KG1 (cell line): ENCODE results near the gene FIS1.
"Not testable (repeated sequence)": the region's sequence is repeated elsewhere in the genome, so short reads cannot be mapped to it uniquely, and the experiment has no call there.

Source experiments
- DNase-seq: peaks from one replicate; lab custom pipeline; 2025; lab: John Stamatoyannopoulos, UW

The FIS1 gene

GRCh38 chr7:101255796-101256195 lies 10.9 kb upstream of the FIS1 start:
- no peak for DNase-seq

- DNase-seq = not testable (repeated sequence)
Measured at GRCh38 chr7:101253199-101253598, 8.3 kb upstream of the FIS1 start.

- peak; percentile 62 for DNase-seq
Measured at GRCh38 chr7:101251871-101252659, 7.2 kb upstream of the FIS1 start.

GRCh38 chr7:101250324-101250723 lies 5.4 kb upstream of the FIS1 start:
- DNase-seq = no peak

GRCh38 chr7:101248276-101248675 lies 3.4 kb upstream of the FIS1 start:
- no peak for DNase-seq

GRCh38 chr7:101245147-101245668 lies 327 bp upstream of the FIS1 start:
- DNase-seq = no peak

GRCh38 chr7:101243646-101244374 lies 1.1 kb downstream of the FIS1 start:
- DNase-seq = no peak

- no peak for DNase-seq
Measured at GRCh38 chr7:101241443-101242349, 3.2 kb downstream of the FIS1 start.

GRCh38 chr7:101241015-101241363 lies 3.9 kb downstream of the FIS1 start:
- no peak for DNase-seq

GRCh38 chr7:101240226-101241014 lies 4.5 kb downstream of the FIS1 start:
- DNase-seq = no peak

GRCh38 chr7:101239951-101240220 lies 5.0 kb downstream of the FIS1 start:
- no peak for DNase-seq

GRCh38 chr7:101239191-101239950 lies 5.5 kb downstream of the FIS1 start:
- no peak for DNase-seq

GRCh38 chr7:101238226-101239182 lies 6.4 kb downstream of the FIS1 start:
- DNase-seq = no peak

- no peak for DNase-seq
Measured at GRCh38 chr7:101237206-101238067, 7.4 kb downstream of the FIS1 start, which contains the start of gene CLDN15. CLDN15 (minus strand) TSS chr7:101237802; CDS start chr7:101237581, 221 bp downstream.

GRCh38 chr7:101236292-101236835 lies 8.5 kb downstream of the FIS1 start:
- no peak for DNase-seq

GRCh38 chr7:101235522-101235921 lies 9.4 kb downstream of the FIS1 start:
- DNase-seq = no peak

- no peak for DNase-seq
Measured at GRCh38 chr7:101235050-101235449, 9.8 kb downstream of the FIS1 start.

- no peak for DNase-seq
Measured at GRCh38 chr7:101234636-101235035, 10.2 kb downstream of the FIS1 start.
